H1 (cell line): Measurements from ENCODE around the gene LYRM4. TPM values are rescaled to one million over a fixed set of nuclear protein-coding genes. Genes with fewer than 3 reads are reported as not detected.

Experiments
- CEBPB ChIP-seq: IDR thresholded peaks from 2 replicates; pipeline ENCODE4 v1.6.1; 2012; ENCODE audit warnings: low read depth, low read length
- CHD1 ChIP-seq: IDR thresholded peaks from 2 replicates; pipeline ENCODE4 v1.6.1; 2012; ENCODE audit warnings: low read depth, low read length, improper control_type of control experiment
- EGR1 ChIP-seq: IDR thresholded peaks from 2 replicates; pipeline ENCODE4 v1.6.1; 2011; ENCODE audit warnings: low read depth, low read length, borderline replicate concordance
- JUND ChIP-seq: IDR thresholded peaks from 2 replicates; pipeline ENCODE4 v1.6.1; 2011; ENCODE audit warnings: mild to moderate bottlenecking, improper control_type of control experiment, low read length
- MAFK ChIP-seq: IDR thresholded peaks from 2 replicates; pipeline ENCODE4 v1.6.1; 2012; ENCODE audit warnings: low read depth, mild to moderate bottlenecking, improper control_type of control experiment, low read length
- MAX ChIP-seq: IDR thresholded peaks from 2 replicates; pipeline ENCODE4 v1.6.1; 2012; ENCODE audit warnings: inconsistent platforms
- YY1 ChIP-seq: IDR thresholded peaks from 2 replicates; pipeline ENCODE4 v1.6.1; 2011; ENCODE audit warnings: low read depth, mild to moderate bottlenecking, low read length
- polyA plus RNA-seq, 7 experiments: library from polyadenylated mRNA; depleted of rRNA in 3 of 7; stranded (reverse) in 5 of 7; unstranded in 2 of 7; fragments of >200 nt in 5 of 7; fragments of 200-250 nt in 2 of 7; gene quantifications; 1 replicate in 5 of 7; 2 replicates in 1 of 7; 4 replicates in 1 of 7; pipeline versions ENCODE4 v1.2.1 to v1.2.3, GENCODE V29; 2011 to 2013; ENCODE audit warnings: missing spikeins in 2 of 7, mixed read lengths in 2 of 7
- total RNA-seq: library from RNA; stranded (reverse); fragmentation: NEBNext Ultra II Directional; extraction: Animal tissue kit (Norgen Biotek cat#: 25700); gene quantifications from 2 replicates; pipeline ENCODE4 v1.2.1, GENCODE V29; 2021

The LYRM4 gene
- total and polyA plus RNA-seq, 2 of the 8 experiments (the other 6 are each of a cell fraction or from before 2014, with no cell fraction given) = 56.6 to 62.8 TPM

- TF ChIP-seq MAFK = no peak
- TF ChIP-seq MAX = no peak
- TF ChIP-seq YY1 = no peak
- TF ChIP-seq EGR1 = no peak
- no peak for TF ChIP-seq CHD1
- no peak for TF ChIP-seq JUND
- TF ChIP-seq CEBPB = no peak
- TF ChIP-seq, all 59 proteins: peak for 0
These were observed 13.5 kb downstream of the LYRM4 start (continued) for GRCh38 chr6:5247201-5247600.
